GM23338 (cell line): ENCODE measurements around the gene BAX. TPM values are rescaled to one million over a fixed set of nuclear protein-coding genes. Genes with fewer than 3 reads are reported as not detected.

ENCODE experiments used
- ATAC-seq: fragments of 200-7000 bp; cut with Tn5 transposase; 3 replicates; pipeline ENCODE4 v1.9.1; 2020
- DNase-seq: peaks from one replicate; pipeline ENCODE4 v3.0.0-alpha.2; 2015; ENCODE audit warnings: low spot score
- H2AFZ ChIP-seq: fragments of 200-600 bp; sonication (generic); 2 replicates; pipeline ENCODE4 v1.8.0; 2016; ENCODE audit warnings: antibody characterized with exemption, mild to moderate bottlenecking, moderate library complexity
- H3F3A ChIP-seq: fragments of 200-600 bp; sonication (generic); replicated peaks from 2 replicates; pipeline ENCODE4 v1.8.0; 2017; ENCODE audit warnings: antibody characterized with exemption, mixed run types, low read depth
- H3K27ac ChIP-seq: fragments of 200-600 bp; sonication (generic); 2 replicates; pipeline ENCODE4 v1.6.1; 2016; ENCODE audit warnings: low read depth
- H3K27me3 ChIP-seq: fragments of 200-600 bp; sonication (generic); 2 replicates; pipeline ENCODE4 v1.8.0; 2016; ENCODE audit warnings: mild to moderate bottlenecking, mixed run types, moderate library complexity; ENCODE audit not compliant: insufficient read depth
- H3K36me3 ChIP-seq: fragments of 200-600 bp; sonication (generic); 2 replicates; pipeline ENCODE4 v1.8.0; 2016; ENCODE audit warnings: mild to moderate bottlenecking; ENCODE audit not compliant: insufficient read depth
- H3K4me1 ChIP-seq: fragments of 200-600 bp; sonication (generic); 2 replicates; pipeline ENCODE4 v1.8.0; 2016; ENCODE audit warnings: mild to moderate bottlenecking, moderate library complexity; ENCODE audit not compliant: insufficient read depth
- H3K4me2 ChIP-seq: fragments of 200-600 bp; sonication (generic); 2 replicates; pipeline ENCODE4 v1.7.1; 2017; ENCODE audit warnings: mixed run types
- H3K4me3 ChIP-seq: fragments of 200-600 bp; sonication (generic); 2 replicates; pipeline ENCODE4 v1.6.1; 2016; ENCODE audit warnings: mixed run types
- H3K79me2 ChIP-seq: fragments of 200-600 bp; sonication (generic); replicated peaks from 2 replicates; pipeline ENCODE4 v1.8.0; 2017; ENCODE audit warnings: mild to moderate bottlenecking; ENCODE audit not compliant: insufficient read depth
- H3K9me2 ChIP-seq: fragments of 200-600 bp; sonication (generic); 2 replicates; pipeline ENCODE4 v1.8.0; 2017; ENCODE audit not compliant: insufficient read depth
- H4K20me1 ChIP-seq: fragments of 200-600 bp; sonication (generic); replicated peaks from 2 replicates; pipeline ENCODE4 v1.8.0; 2017; ENCODE audit warnings: mild to moderate bottlenecking; ENCODE audit not compliant: insufficient read depth
- H3K27ac Mint-ChIP-seq: 2 replicates; pipeline ENCODE4 v1.8.0; 2020; ENCODE audit warnings: inconsistent platforms, mild to moderate bottlenecking, moderate library complexity, mixed read lengths
- H3K27me3 Mint-ChIP-seq: 3 replicates; pipeline ENCODE4 v1.8.0; 2022; ENCODE audit warnings: low read depth, mild to moderate bottlenecking, moderate library complexity, mixed read lengths, inconsistent platforms; ENCODE audit not compliant: insufficient read depth, poor library complexity
- H3K36me3 Mint-ChIP-seq: 3 replicates; pipeline ENCODE4 v1.8.0; 2021; ENCODE audit warnings: low read depth, mild to moderate bottlenecking, inconsistent platforms, moderate library complexity, mixed read lengths
- H3K4me1 Mint-ChIP-seq: 3 replicates; pipeline ENCODE4 v1.8.0; 2020; ENCODE audit warnings: mild to moderate bottlenecking, inconsistent platforms, mixed read lengths
- H3K4me3 Mint-ChIP-seq: 3 replicates; pipeline ENCODE4 v1.8.0; 2021; ENCODE audit warnings: moderate library complexity, mild to moderate bottlenecking, inconsistent platforms, mixed read lengths
- H3K9me3 Mint-ChIP-seq: 3 replicates; pipeline ENCODE4 v1.8.0; 2020; ENCODE audit warnings: moderate library complexity, mild to moderate bottlenecking, inconsistent platforms, mixed read lengths
- CREB1 ChIP-seq: fragments of 250-450 bp; sonication (Bioruptor Pico); IDR thresholded peaks from 2 replicates; pipeline ENCODE4 v1.5.0; 2020; ENCODE audit warnings: low read depth, mild to moderate bottlenecking, moderate library complexity
- CTCF ChIP-seq, 2 experiments: fragments of 200-600 bp in 1 of 2; sonication (generic) in 1 of 2; conservative IDR thresholded peaks; 2 replicates each; pipeline versions ENCODE4 v1.5.1 to v1.6.1; 2016 to 2017; ENCODE audit warnings: antibody characterized with exemption in 2 of 2, low read depth in 2 of 2, mild to moderate bottlenecking in 2 of 2, moderate library complexity in 1 of 2
- ETS1 ChIP-seq: IDR thresholded peaks from 2 replicates; pipeline ENCODE4 v1.6.1; 2016; ENCODE audit warnings: antibody characterized with exemption
- EZH2 ChIP-seq: fragments of 200-600 bp; sonication (generic); IDR thresholded peaks from one replicate; pipeline ENCODE4 v1.8.0; 2017; ENCODE audit warnings: antibody characterized with exemption, mild to moderate bottlenecking, low read depth; ENCODE audit not compliant: unreplicated experiment
- EZH2phosphoT487 ChIP-seq: fragments of 200-600 bp; sonication (generic); IDR thresholded peaks from one replicate; pipeline ENCODE4 v1.8.1; 2018; ENCODE audit warnings: antibody characterized with exemption; ENCODE audit not compliant: unreplicated experiment
- JUNB ChIP-seq: IDR thresholded peaks from one replicate; pipeline ENCODE4 v1.6.1; 2016; ENCODE audit warnings: antibody characterized with exemption; ENCODE audit not compliant: unreplicated experiment
- NANOG ChIP-seq: IDR thresholded peaks from 2 replicates; pipeline ENCODE4 v1.6.1; 2016; ENCODE audit warnings: antibody characterized with exemption, borderline replicate concordance
- POLR2AphosphoS5 ChIP-seq: IDR thresholded peaks from 2 replicates; pipeline ENCODE4 v1.6.1; 2016; ENCODE audit warnings: antibody characterized with exemption, low read depth
- REST ChIP-seq: IDR thresholded peaks from one replicate; pipeline ENCODE4 v1.6.1; 2018; ENCODE audit warnings: antibody characterized with exemption; ENCODE audit not compliant: unreplicated experiment
- STAT1 ChIP-seq: IDR thresholded peaks from one replicate; pipeline ENCODE4 v1.6.1; 2016; ENCODE audit warnings: antibody characterized with exemption; ENCODE audit not compliant: unreplicated experiment
- ZNF114 ChIP-seq: fragments of 250-450 bp; sonication (Bioruptor Pico); IDR thresholded peaks from 2 replicates; pipeline ENCODE4 v1.5.0; 2020; ENCODE audit warnings: mild to moderate bottlenecking, moderate library complexity
- ZNF331 ChIP-seq: fragments of 250-450 bp; sonication (Bioruptor Pico); IDR thresholded peaks from 2 replicates; pipeline ENCODE4 v1.5.0; 2020; ENCODE audit warnings: low read depth, mild to moderate bottlenecking, moderate library complexity
- ZNF462 ChIP-seq: fragments of 250-450 bp; sonication (Bioruptor Pico); IDR thresholded peaks from 2 replicates; pipeline ENCODE4 v1.5.0; 2020; ENCODE audit warnings: mild to moderate bottlenecking, moderate library complexity
- polyA plus RNA-seq: library from polyadenylated mRNA; unstranded; fragments of >200 nt; fragmentation: Nextera tagmentation; extraction: Ambion mirVana; gene quantifications from 2 replicates; pipeline ENCODE4 v1.2.1, GENCODE V29; 2016
- total RNA-seq: library from RNA; depleted of rRNA; stranded (reverse); fragments of >200 nt; shearing (Covaris generic); gene quantifications from 2 replicates; pipeline ENCODE4 v1.2.3, GENCODE V29; 2014

Gene BAX
- total and polyA plus RNA-seq, 2 experiments from 2014 or later = 179 to 261 TPM

GRCh38 chr19:48985711-48986110 lies 31.0 kb downstream of the BAX start:
- Mint-ChIP-seq H3K4me3 (no peak overlapping the region), H3K27me3 (peaks cover 2% of the 10 kb centered on the region), H3K9me3 (no peaks in the 10 kb centered on the region), H3K36me3 (peaks cover 69% of the 10 kb centered on the region), H3K4me1 (0 out of 3 replicates have a peak, but pooled peaks cover 4% of the 10 kb centered on the region), H3K27ac (no peak overlapping the region)
- no peak for DNase-seq
- Histone ChIP-seq H3K27ac (no peak overlapping the region), H3K4me3 (no peak overlapping the region), H2AFZ (no peak overlapping the region), H3K9me2 (no peaks in the 10 kb centered on the region), H3K4me2 (no peak overlapping the region), H3F3A (0 out of 2 replicates have a peak, but pooled peaks cover 7% of the 10 kb centered on the region), H3K79me2 (no peaks in the 10 kb centered on the region; the same call in 1 of the 2 replicates), H4K20me1 (peaks cover 13% of the 10 kb centered on the region), H3K27me3 (no peaks in the 10 kb centered on the region), H3K36me3 (peaks cover 6% of the 10 kb centered on the region), H3K4me1 (no peaks in the 10 kb centered on the region)
- no peak for ATAC-seq
- no peak for TF ChIP-seq STAT1
- TF ChIP-seq JUNB = no peak
- TF ChIP-seq POLR2AphosphoS5 = no peak
- no peak for TF ChIP-seq ZNF462 (CRISPR knock-in tag)
- TF ChIP-seq EZH2 = no peak
- no peak for TF ChIP-seq CTCF (conservative IDR thresholded peaks at IDR 0.05; ENCODE audit: low read depth in 2 of 2)
- TF ChIP-seq ZNF114 (CRISPR knock-in tag) = no peak
- no peak for TF ChIP-seq EZH2phosphoT487
- no peak for TF ChIP-seq ZNF331 (CRISPR knock-in tag)
- TF ChIP-seq ETS1 = no peak
- no peak for TF ChIP-seq CREB1 (CRISPR knock-in tag)
- no peak for TF ChIP-seq NANOG
- no peak for TF ChIP-seq REST
